Endothelial cell of umbilical vein (primary cell): ENCODE measurements around the gene TAOK1.

Experiments used
- MYC ChIP-seq: IDR thresholded peaks from one replicate; pipeline ENCODE4 v1.6.1; 2011; ENCODE audit warnings: mild to moderate bottlenecking, low read depth, low read length
- TF ChIP-seq, protein P1 (sequence below), 2 donors: IDR thresholded peaks; 1 replicate in 1 of 2; 2 replicates in 1 of 2; pipeline ENCODE4 v1.5.1; 2011; ENCODE audit warnings: low read length in 2 of 2, mild to moderate bottlenecking in 2 of 2, moderate library complexity in 2 of 2, control low read depth in 1 of 2, inconsistent platforms in 1 of 2, low read depth in 1 of 2; ENCODE audit not compliant: insufficient read depth in 1 of 2; ENCODE audit errors: extremely low read depth in 1 of 2

DNA sequence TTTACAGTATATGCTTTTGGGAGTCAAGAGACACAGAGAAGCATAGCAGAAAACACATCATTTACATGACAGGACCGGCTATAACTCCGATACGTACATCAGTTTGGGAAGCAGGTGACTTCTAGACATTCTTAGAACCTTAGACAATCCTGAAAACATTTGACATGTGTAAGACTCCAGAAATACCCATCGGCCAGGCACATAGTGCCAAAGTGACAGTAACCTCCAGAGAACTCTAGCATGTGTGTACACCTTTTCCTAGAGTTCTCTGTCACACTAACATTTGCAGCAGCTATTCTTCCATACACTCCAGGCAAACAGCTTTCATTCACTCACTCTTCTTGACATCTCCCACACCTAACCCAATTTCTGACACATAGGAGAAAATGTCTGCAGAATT lies 3.4 kb upstream of the TAOK1 start:
- TF ChIP-seq, protein P1, sequence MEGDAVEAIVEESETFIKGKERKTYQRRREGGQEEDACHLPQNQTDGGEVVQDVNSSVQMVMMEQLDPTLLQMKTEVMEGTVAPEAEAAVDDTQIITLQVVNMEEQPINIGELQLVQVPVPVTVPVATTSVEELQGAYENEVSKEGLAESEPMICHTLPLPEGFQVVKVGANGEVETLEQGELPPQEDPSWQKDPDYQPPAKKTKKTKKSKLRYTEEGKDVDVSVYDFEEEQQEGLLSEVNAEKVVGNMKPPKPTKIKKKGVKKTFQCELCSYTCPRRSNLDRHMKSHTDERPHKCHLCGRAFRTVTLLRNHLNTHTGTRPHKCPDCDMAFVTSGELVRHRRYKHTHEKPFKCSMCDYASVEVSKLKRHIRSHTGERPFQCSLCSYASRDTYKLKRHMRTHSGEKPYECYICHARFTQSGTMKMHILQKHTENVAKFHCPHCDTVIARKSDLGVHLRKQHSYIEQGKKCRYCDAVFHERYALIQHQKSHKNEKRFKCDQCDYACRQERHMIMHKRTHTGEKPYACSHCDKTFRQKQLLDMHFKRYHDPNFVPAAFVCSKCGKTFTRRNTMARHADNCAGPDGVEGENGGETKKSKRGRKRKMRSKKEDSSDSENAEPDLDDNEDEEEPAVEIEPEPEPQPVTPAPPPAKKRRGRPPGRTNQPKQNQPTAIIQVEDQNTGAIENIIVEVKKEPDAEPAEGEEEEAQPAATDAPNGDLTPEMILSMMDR (IDR thresholded peaks at IDR 0.05; ENCODE audit: extremely low read depth in 1 of 2, insufficient read depth in 1 of 2, low read depth in 1 of 2, low read length in 2 of 2): no peak
- no peak for TF ChIP-seq MYC
